Brain microvascular endothelial cell (primary cell): Measurements from ENCODE around the gene CLTC.

ENCODE experiments used
- DNase-seq: peaks from one replicate; pipeline ENCODE4 v3.0.0-alpha.2; 2020
- H3K27ac ChIP-seq: fragments of 250-450 bp; sonication (Bioruptor Pico); 2 replicates; pipeline ENCODE4 v1.5.1; 2020; ENCODE audit warnings: mild to moderate bottlenecking, moderate library complexity
- H3K27me3 ChIP-seq: fragments of 250-450 bp; sonication (Bioruptor Pico); replicated peaks from 2 replicates; pipeline ENCODE4 v1.5.1; 2020; ENCODE audit warnings: mild to moderate bottlenecking
- H3K36me3 ChIP-seq: fragments of 250-450 bp; sonication (Bioruptor Pico); replicated peaks from 2 replicates; pipeline ENCODE4 v1.5.1; 2020; ENCODE audit warnings: mild to moderate bottlenecking
- H3K4me3 ChIP-seq: 2 replicates; pipeline ENCODE4 v1.5.1; 2011; ENCODE audit warnings: low read depth, mild to moderate bottlenecking, control low read depth, low read length, moderate library complexity
- CTCF ChIP-seq: IDR thresholded peaks from 2 replicates; pipeline ENCODE4 v1.5.1; 2011; ENCODE audit warnings: low read depth, mild to moderate bottlenecking, moderate library complexity, low read length, control low read depth, inconsistent platforms; ENCODE audit errors: missing control alignments
- in situ Hi-C: cut with HindIII; loops from 2 replicates; pipeline ENCODE4 v1.10.0; 2017; ENCODE audit warnings: low sequenced_read_pairs, low pct_ligation_motif_present

The CLTC gene

DNA sequence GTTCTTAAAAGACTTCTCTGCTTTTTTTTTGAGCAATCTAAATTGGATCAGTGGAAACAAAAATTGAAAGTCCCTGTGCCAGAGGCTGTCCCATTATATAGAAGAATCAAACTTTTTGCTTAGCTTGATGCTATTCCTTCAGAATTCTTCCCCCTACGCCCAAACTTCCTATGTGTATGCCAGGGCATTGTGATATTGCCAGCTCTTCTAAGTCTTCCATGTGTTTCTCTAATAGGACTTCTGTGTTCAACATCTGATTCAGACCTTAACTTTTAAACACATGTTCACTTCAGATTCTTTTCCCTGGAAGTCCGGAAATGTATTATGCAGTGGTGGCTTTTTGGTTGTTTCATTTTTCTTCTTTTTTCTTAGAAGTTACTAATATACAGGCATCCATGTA lies 68.8 kb downstream of the CLTC start:
- TF ChIP-seq CTCF = no peak
- H3K27ac ChIP-seq = no peak overlapping the region
- H3K27me3 ChIP-seq = no peaks in the 10 kb centered on the region
- H3K36me3 ChIP-seq = peaks cover 92% of the 10 kb centered on the region
- in situ Hi-C loops = no loop called here
- DNase-seq = no peak
- no peak overlapping the region for H3K4me3 ChIP-seq

GRCh38 chr17:59693582-59693981 lies 73.9 kb downstream of the CLTC start:
- Histone ChIP-seq H3K27ac (no peak overlapping the region), H3K4me3 (no peak overlapping the region), H3K27me3 (no peaks in the 10 kb centered on the region), H3K36me3 (peaks cover 91% of the 10 kb centered on the region)
- DNase-seq = no peak
- no peak for TF ChIP-seq CTCF
- in situ Hi-C loops = no loop called here

DNA sequence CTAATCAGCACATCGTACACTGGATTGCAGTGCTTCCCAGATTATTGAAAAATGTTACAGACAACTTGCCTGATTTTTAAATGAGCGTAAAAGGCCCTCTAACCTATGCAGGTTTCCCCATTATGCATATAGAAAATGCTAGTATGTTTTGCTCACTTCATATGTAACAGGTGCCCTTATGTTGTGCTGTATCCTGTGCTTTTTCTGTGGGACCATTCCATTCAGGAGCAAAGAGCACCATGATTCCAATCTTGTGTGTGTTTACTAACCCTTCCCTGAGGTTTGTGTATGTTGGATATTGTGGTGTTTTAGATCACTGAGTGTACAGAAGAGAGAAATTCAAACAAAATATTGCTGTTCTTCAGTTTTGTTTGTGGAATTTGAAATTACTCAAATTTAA lies 74.6 kb downstream of the CLTC start:
- Histone ChIP-seq H3K4me3 (no peak overlapping the region), H3K36me3 (peaks cover 93% of the 10 kb centered on the region), H3K27ac (no peak overlapping the region), H3K27me3 (no peaks in the 10 kb centered on the region)
- in situ Hi-C loops = no loop called here
- TF ChIP-seq CTCF = no peak
- DNase-seq = no peak

DNA sequence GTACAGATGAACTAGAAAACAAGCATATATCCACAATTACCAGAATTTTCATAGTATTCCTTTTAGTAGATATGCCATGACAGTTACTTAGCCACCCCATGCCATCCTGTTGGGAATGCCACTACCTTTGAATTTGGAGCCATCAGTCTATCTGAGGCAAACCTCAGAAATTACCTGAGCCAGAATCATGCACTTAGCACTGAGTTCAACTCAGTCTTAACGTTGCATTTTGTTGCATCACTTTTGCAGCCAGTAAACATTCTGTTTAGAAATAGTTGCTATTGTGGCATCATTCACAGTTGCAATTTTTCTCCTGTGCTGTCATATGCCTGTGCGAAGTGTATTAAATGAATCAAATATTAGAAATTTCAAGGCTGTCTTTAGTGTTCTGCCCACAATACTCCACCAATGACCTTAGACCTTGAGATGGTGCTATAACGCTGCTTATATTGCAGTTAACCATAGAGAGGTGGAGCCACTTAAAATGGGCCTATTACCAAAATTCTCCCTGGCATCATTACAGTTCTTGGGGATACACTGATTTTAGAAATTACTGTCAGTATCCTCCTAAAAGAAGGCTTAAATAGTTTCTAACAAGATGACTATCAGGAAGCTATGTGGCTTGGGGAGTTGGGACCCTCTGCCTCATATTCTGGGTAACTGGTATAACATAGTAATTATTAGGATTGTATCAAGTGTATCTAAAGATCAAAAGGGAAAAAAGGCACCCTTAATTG lies 76.4 kb downstream of the CLTC start:
- H3K27me3 ChIP-seq = no peaks in the 10 kb centered on the region
- DNase-seq = no peak
- H3K4me3 ChIP-seq = no peak overlapping the region
- TF ChIP-seq CTCF = no peak
- in situ Hi-C loops = no loop called here
- peaks cover 82% of the 10 kb centered on the region for H3K36me3 ChIP-seq
- no peak overlapping the region for H3K27ac ChIP-seq

GRCh38 chr17:59696682-59697277 lies 77.1 kb downstream of the CLTC start:
- H3K4me3 ChIP-seq = no peak overlapping the region

More at GRCh38 chr17:59696682-59697277, 77.1 kb downstream of the CLTC start:
- TF ChIP-seq CTCF = no peak
- Histone ChIP-seq H3K27ac (no peak overlapping the region), H3K27me3 (no peaks in the 10 kb centered on the region), H3K36me3 (peaks cover 78% of the 10 kb centered on the region)
- in situ Hi-C loops = no loop called here
- no peak for DNase-seq
